ENCODE measurements around the gene NANOG.
"Not testable (repeated sequence)": the region's sequence is repeated elsewhere in the genome, so short reads cannot be mapped to it uniquely, and the experiment has no call there.

Gene NANOG

DNA sequence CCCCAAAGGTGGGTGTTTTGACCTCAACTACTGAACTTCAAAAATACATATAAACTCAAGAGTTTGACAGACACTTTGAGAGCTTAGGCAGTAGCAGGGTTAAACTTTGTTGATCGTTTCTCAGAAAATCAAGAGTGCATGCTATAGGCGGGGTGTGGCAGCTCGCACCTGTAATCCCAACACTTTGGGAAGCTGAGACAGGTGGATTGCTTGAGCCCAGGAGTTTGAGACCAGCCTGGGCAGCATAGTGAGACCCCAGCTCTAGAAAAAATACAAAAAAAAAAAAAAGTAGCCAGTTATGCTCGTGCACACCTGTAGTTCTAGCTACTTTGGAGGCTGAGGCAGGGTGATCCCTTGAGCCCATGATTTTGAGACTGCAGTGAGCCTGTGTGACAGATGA lies 12.3 kb downstream of the NANOG start:
- DNase-seq (ENCODE audit: low spot score): no peak

DNA sequence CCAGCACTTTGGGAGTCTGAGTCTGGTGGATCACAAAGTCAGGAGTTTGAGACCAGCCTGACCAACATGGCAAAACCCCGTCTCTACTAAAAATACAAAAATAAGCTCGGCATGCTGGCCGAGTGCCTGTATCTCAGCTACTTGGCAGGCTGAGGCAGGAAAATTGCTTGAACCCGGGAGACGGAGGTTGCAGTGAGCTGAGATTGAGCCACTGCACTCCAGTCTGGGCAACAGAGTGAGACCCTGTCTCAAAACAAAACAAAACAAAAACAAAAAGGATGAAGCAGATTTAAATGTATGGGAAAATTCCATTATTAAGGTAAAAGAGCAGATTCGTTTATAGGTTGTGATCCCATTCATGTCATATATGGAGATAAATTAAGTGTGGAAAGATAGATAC lies 17.1 kb downstream of the NANOG start:
- not testable (repeated sequence) for DNase-seq (ENCODE audit: low spot score)

DNA sequence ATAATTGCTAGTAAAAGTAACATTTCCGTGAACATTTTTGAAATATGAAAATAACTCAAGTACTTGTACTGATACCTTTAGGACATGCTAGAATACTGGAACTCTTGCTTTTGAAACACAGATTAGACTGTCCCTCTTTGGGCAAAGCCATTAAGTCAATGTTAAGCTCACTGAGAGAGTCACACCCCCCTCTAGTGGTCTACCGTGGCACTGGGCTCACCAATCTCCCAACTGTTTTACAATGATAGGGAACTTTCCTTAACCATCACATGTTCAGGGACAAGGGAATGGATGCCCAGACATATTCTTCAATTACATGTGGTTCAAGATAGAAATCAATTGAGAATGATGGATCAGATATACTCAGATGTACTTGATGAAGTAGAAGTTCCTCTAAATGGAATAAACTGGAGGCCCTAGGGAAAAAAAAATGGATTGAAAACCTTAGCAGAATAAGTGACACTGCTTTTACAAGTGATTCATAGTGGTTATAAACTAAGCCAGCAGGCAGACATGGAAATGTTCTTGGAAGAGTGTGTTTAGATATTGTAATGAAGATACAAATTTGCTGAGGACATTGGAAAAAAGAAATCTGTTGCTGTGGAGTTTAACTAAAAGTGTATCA lies 17.8 kb downstream of the NANOG start:
- peak; percentile 78 for DNase-seq (ENCODE audit: low spot score)

DNA sequence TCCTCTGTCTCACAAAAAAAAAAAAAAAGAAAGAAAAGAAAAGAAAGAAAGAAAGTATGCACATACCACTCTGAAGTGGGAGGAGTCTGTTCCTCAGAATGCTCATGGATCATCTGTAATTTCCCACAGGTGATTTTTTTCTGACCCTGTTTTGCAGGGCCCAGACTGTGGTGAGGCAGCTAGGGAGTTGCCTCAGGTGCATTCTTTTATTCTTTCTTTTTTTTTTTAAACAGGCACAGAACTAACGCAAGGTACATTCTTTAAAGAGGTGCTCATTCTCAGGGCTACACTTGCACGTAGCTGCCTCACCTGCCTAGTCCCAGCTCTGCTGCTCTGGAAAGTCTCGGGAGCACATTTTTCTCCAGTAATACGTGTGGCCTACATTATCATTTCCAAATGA lies 36.6 kb downstream of the NANOG start:
- not testable (repeated sequence) for DNase-seq (ENCODE audit: low spot score)

DNA sequence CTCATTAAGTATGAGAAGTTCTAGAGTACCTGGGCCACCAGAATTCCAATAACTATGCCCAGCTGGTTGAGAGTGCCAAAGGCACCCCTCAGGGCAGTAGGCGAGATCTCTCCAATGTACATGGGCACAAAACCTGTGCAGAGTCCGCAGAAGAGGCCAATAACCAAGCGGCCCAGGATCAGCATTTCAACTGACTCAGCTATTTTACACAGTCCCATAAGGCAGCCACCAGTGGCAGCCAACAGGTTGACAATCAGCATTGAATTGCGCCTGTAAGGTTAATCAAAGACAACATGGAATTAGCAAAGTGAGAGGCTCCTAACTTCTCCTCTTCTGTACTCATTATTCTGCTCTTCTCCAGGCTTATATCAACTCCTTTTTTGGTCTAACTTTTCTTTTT lies 40.5 kb downstream of the NANOG start:
- DNase-seq (ENCODE audit: low spot score): not testable (repeated sequence)

DNA sequence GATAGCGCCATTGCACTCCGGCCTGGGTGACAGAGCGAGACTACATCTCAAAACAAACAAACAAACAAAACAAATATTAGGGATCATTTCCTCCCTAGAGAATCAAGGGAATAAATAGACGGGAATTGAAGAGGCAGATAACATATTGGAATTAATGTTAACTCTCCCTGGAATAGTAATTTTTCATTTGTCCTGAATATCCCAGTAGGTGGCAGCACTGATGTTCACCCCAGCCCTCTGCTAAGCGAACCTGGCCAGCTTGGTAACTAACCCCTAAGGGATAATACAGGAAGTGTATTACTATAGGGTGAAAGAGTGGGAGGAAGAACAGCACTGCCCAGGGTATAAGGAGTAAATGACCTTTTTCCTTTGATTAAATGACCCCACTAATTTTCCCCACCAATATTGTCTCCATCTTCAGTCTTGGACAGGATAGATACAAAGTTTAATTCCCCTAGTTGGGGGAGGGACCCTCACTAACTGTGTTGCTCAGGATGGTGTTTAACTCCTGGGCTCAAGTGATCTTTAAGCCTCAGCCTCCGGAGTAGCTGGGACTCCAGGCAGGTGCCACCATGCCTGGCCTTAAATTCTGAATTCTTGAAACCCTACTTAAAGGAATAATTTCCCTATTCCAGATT lies 43.0 kb downstream of the NANOG start:
- DNase-seq (ENCODE audit: low spot score): peak; percentile 45

DNA sequence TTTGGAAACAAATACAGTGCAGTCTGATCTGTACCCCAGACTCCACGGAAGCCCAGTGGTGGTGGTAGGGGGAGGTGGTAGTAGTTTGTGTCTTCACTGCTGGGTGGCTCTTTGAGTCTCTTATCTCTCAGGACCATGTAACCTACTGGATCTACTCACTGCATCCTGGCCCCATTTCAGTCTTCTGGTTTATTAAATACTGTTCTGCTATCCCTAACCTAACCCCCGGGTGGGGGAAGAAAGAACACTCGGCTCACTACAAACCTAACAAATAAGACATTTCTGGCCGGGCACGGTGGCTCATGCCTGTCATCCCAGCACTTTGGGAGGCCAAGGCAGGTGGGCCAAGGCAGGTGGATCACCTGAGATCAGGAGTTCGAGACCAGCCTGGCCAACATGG lies 44.0 kb downstream of the NANOG start:
- DNase-seq (ENCODE audit: low spot score): not testable (repeated sequence)

DNA sequence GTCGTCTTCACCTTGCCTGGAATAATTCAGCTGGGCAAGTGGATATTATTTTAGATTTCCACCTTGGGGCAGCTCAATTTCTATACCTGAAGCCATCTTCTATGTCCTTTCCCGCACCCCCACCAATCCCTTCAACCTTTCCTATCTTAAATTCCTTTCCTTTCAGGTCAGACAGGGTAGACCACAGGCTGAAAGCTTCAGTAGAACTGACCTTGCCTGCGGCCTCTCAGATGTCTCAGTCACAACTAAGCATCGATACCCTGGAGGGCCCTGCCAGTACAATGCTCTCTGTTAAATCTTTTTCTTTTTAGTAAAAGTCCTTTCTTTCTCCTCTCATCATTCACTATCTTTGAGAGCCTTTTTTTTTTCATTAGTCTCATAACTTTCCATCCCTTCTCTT lies 44.6 kb downstream of the NANOG start:
- DNase-seq (ENCODE audit: low spot score): no peak

DNA sequence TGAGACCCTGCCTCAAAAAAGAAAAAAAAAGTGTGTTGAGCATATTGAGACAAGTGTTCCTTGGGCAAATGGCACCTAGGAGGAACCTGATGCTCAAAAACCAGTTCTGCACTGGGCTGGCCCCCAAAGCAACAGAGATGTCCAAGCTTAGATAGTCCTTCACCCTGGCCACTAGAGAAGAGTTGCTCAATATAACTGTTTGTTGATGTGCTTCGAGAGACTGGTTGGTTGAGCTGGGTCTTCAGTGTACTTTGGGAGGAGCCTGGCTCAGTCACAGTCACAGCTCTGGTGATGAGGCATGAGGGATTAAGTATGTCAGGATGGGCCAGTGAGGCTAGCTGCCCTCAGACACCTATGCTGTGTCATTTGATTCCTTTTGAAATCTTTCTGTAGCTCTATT lies 45.5 kb downstream of the NANOG start:
- DNase-seq (ENCODE audit: low spot score): no peak

DNA sequence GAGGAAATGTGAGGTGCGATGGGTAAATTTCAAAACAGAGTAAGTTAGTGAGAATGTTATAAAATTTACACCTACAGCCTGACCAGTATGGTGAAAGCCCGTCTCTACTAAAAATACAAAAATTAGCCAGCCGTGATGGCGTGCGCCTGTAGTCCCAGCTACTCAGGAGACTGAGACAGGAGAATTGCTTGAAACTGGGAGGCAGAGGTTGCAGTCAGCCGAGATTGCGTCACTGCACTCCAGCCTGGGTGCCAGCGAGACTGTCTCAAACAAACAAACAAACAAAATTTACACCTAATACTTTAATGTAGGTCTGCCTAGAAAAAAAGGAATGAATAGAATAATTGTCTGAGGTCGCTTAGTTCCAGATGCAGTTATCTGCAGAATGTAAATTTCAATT lies 45.9 kb downstream of the NANOG start:
- no peak for DNase-seq (ENCODE audit: low spot score)

DNA sequence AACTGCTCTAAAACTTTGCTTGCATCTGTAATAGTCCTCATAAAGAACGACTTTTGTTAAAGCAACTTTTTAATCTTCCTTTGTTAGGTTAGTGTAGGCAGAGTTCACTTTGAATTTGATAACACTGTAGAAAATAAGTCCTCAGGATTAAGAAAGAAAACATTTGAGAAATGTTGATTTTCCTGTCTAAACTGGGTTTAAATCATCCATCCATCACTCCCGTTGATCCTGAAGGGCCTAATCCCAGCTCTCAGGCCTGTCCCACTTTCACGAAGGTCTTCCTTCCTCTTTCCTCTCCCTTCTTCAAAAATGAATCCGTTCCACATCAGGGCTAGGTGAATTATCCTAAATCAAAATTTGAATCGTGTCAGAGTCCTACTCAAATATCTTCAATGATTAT lies 46.6 kb downstream of the NANOG start:
- DNase-seq (ENCODE audit: low spot score): no peak

DNA sequence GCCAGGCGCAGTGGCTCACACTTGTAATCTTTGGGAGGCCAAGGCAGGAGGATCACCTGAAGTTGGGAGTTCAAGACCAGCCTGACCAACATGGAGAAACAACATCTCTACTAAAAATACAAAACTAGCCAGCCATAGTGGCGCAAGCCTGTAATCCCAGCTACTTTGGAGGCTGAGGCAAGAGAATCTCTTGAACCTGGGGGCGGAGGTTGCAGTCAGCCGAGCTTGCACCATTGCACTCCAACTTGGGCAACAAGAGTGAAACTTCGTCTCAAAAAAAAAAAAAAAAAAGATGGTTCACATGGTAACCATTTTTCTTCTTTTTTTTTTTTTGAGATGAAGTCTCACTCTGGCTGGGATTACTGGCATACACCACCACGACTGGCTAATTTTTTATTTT lies 48.2 kb downstream of the NANOG start:
- DNase-seq (ENCODE audit: low spot score): no peak

DNA sequence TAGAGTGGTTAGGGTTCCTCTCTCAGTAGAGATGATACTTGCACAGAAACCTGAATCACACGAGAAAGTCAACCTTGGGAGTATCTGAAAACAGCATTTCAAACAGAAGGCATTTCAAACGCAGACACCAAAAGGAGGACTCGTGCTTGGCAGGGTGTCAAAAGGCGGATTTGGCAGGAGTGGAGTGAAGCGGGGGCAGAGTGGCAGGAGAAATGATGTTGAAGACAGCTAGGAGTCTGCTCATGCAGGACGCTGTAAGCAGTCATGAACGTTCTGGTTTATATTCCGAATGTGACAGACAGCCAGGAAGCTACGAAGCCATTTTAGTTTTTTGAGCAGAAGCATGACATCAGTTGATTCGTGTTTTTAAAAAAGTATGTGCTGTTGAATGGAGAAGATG lies 50.0 kb downstream of the NANOG start:
- peak; percentile 70 for DNase-seq (ENCODE audit: low spot score)

DNA sequence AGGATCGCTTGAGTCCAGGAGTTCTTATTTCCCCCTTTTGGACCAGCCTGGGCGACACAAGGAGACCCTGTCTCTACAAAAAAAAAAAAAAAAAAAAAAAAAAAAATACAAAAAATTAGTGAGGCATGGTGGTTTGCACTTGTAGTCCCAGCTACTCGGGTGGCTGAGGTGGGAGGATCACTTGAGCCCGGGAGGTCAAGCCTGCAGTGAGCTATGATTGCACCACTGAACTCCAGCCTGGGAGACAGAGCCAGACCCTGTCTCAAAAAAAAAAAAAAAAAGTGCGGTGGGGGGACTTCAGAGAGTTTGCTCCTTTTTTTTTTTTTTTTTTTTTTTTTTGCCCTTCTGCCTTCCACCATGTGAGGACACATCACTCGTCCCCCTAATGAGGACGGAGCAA lies 50.6 kb downstream of the NANOG start:
- not testable (repeated sequence) for DNase-seq (ENCODE audit: low spot score)

DNA sequence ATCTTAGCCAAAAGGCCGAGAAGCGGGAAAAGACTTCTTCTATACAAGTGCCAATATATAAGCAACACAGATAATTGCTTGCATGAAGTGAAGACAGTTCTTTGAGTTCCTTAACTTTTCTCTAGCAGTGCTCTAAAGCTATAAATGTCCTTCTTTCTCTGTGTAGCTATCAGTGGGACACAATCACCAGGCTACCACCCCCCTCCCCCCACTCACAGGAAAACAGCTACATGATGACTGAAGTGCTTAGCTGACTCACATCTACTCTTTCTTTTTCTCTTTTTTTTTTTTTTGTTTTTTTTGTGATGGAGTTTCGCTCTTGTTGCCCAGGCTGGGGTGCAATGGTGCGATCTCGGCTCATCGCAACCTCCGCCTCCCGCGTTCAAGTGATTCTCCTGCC lies 53.2 kb downstream of the NANOG start:
- not testable (repeated sequence) for DNase-seq (ENCODE audit: low spot score)

DNA sequence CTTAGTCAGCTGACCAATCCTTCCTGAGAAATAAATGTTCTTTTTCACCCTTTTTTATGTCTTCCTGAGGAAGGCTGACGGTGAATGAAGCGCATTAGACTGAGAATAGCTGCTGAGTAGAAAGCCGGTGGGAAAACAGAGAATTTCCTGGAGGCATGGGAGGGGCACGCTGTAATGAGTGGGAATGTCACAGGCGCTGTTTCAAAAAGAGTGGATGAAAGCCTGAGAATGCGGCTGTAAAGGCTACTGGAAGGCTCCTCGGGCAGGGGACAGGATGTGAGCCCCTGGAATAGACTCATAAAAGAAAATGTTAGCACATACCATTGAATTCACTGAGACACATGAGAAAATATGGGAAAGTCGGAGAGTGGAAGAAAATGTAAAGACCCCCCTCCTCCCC lies 53.9 kb downstream of the NANOG start:
- not testable (repeated sequence) for DNase-seq (ENCODE audit: low spot score)

DNA sequence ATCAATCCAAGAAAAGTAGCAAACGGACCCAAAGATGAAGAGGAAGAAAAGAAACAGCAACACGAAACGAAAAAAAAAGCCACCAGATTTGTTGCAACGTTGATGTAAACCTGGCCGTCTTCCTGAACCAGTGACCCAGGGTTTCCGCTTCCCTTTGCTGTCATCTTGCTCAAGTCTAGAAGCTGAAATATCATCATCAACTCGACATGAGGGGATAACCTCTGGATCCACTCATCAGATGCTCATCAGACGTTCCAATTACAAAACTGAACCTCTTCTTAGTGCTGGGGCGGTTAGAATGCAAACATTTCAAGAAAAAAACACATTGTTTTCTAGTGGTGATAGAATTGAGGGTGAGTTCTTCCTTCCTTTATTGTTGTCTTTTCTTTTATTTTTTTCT lies 54.4 kb downstream of the NANOG start:
- DNase-seq (ENCODE audit: low spot score): not testable (repeated sequence)

DNA sequence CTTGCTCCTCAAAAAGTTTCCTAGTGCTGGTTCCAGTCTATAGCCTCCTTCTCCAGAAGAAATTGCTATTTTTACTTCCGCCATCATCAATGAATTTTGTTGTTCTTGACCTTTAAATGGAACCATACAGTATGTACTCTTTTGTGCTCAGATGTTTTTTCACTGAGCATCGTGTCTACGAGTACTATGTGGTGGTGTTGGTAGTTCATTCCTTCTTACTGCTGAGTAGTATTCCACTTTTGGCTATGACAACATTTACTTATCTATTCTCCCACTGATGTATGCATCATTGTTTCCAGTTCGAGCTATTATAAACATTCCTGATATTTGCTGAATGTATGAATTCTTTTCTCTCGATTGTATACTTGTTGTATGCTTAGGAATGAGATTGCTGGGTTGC lies 54.9 kb downstream of the NANOG start:
- DNase-seq (ENCODE audit: low spot score): no peak

DNA sequence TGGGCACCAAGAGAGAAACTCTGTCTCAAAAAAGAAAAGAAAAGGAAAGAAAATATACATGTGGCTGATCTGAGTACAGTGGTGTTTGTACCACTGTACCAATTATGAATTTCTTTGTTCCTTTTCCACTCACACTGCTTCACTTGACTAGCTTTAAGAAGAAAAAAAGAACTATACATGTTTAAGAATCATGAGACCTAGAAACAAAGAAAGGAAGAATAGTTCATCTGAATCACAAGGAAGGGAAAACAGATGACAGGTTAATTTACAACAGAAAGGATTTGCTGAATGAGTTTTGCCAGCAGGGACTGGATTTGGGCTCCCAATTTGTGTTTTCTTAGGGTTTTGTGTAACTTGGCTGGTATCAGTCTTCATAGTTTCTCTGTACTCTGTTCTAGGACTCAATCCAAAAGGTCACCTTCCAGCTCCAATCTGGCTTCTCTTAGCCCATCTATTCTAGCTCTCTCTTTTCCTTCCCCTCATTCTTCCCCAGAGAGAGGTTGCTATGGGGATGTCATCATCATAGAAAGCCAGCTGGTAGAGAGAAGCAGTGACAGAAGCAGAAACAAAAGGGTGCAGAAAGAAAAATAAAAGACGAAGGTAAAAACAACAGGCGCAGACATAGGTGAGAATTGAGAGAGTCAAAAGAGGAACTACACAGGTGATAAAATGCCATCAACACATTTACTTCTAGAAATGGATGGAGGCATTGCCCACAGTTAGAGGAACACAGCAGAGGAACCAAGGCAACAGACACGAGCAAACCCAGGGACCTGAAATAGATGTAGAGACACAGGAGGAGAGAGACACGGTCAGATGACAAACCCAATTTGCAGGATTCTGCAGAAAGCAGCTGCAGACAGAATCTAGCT lies 58.3 kb downstream of the NANOG start:
- peak; percentile 25 for DNase-seq (ENCODE audit: low spot score)

DNA sequence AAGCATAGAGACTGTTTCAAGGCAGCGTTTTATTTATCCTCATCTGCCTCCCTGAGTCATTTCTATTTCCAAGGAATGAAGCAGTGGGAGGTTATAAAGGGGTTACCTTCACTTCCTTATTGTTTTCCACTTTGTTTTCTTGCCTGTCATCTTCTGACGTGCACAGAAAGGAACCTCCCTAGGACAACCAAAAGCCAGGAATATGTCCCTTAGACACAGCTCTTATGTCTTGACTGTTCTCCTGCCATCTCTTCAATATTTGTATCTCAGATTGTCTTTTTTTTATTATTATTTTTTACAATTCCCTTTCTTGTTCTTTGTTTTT lies 58.9 kb downstream of the NANOG start:
- DNase-seq (ENCODE audit: low spot score): not testable (repeated sequence)
